Keratinocyte (primary cell): ENCODE data around the gene DTNB.

Source experiments
- CTCF ChIP-seq, 3 experiments: IDR thresholded peaks in 1 of 3; conservative IDR thresholded peaks in 1 of 3; optimal IDR thresholded peaks in 1 of 3; 2 replicates in 2 of 3; 3 replicates in 1 of 3; pipeline versions ENCODE3 to v1.5.1; 2011; ENCODE audit warnings: low read length in 3 of 3, mild to moderate bottlenecking in 3 of 3, moderate library complexity in 2 of 3, control low read depth in 1 of 3, inconsistent platforms in 1 of 3; ENCODE audit not compliant: insufficient read depth in 2 of 3; ENCODE audit errors: extremely low read depth in 1 of 3
- EZH2 ChIP-seq: IDR thresholded peaks from one replicate; pipeline ENCODE4 v1.6.1; 2012; ENCODE audit warnings: inconsistent platforms, mild to moderate bottlenecking, low read length, moderate library complexity

- TF ChIP-seq CTCF (optimal IDR thresholded peaks at IDR 0.05 in 1 of 3, IDR thresholded peaks at IDR 0.05 in 1 of 3, conservative IDR thresholded peaks at IDR 0.05 in 1 of 3; ENCODE audit: extremely low read depth in 1 of 3, insufficient read depth in 2 of 3, low read length in 3 of 3) (no peak), EZH2 (no peak)
Observed at GRCh38 chr2:25623361-25623760, 50.0 kb downstream of the DTNB start.
